Measurements from ENCODE around the gene MASP1.

MASP1 gene

GRCh38 chr3:187198490-187198889 lies 93.0 kb downstream of the MASP1 start:
- DNase-seq (ENCODE audit: extremely low read depth, low read depth): no peak

GRCh38 chr3:187197335-187197649 lies 94.2 kb downstream of the MASP1 start, which contains the start of gene RTP1:
TSS of gene RTP1 (plus strand) at chr3:187197486. CDS start at chr3:187197516, 30 bp downstream.
- DNase-seq (ENCODE audit: extremely low read depth, low read depth): no peak
- TF ChIP-seq CTCF (IDR thresholded peaks at IDR 0.05; ENCODE audit: low read depth, low read length, missing control alignments): no peak

More at GRCh38 chr3:187198490-187198889, 93.0 kb downstream of the MASP1 start:
- TF ChIP-seq CTCF (IDR thresholded peaks at IDR 0.05; ENCODE audit: low read depth, low read length, missing control alignments): no peak
- no peak overlapping the region for H3K4me3 ChIP-seq (replicated peaks; ENCODE audit: low read depth, low read length)

GRCh38 chr3:187196573-187197334 lies 94.8 kb downstream of the MASP1 start:
- TF ChIP-seq CTCF (IDR thresholded peaks at IDR 0.05; ENCODE audit: low read depth, low read length, missing control alignments): no peak
- no peak overlapping the region for H3K4me3 ChIP-seq (replicated peaks; ENCODE audit: low read depth, low read length)
- DNase-seq (ENCODE audit: extremely low read depth, low read depth): no peak

More at GRCh38 chr3:187197335-187197649, 94.2 kb downstream of the MASP1 start, which contains the start of gene RTP1:
- no peak within 1 kb of the TSS for H3K4me3 ChIP-seq (replicated peaks; ENCODE audit: low read depth, low read length)

- no peak for TF ChIP-seq CTCF (IDR thresholded peaks at IDR 0.05; ENCODE audit: low read depth, low read length, missing control alignments)
- no peak overlapping the region for H3K4me3 ChIP-seq (replicated peaks; ENCODE audit: low read depth, low read length)
- no peak for DNase-seq (ENCODE audit: extremely low read depth, low read depth)
These were observed 98.4 kb downstream of the MASP1 start for GRCh38 chr3:187193181-187193580.

GRCh38 chr3:187191271-187191670 lies 100.3 kb downstream of the MASP1 start:
- no peak for DNase-seq (ENCODE audit: extremely low read depth, low read depth)
- TF ChIP-seq CTCF (IDR thresholded peaks at IDR 0.05; ENCODE audit: low read depth, low read length, missing control alignments): no peak
- no peak overlapping the region for H3K4me3 ChIP-seq (replicated peaks; ENCODE audit: low read depth, low read length)

- no peak for TF ChIP-seq CTCF (IDR thresholded peaks at IDR 0.05; ENCODE audit: low read depth, low read length, missing control alignments)
- DNase-seq (ENCODE audit: extremely low read depth, low read depth): no peak
- H3K4me3 ChIP-seq (replicated peaks; ENCODE audit: low read depth, low read length): no peak overlapping the region
These were observed 102.6 kb downstream of the MASP1 start for GRCh38 chr3:187188931-187189330.

Data from HFF-Myc (cell line).